T1000 (cell line): Measurements from ENCODE around the gene SAPCD2.

Experiments used
- DNase-seq: peaks from one replicate; lab custom pipeline; 2025; ENCODE audit warnings: mixed read lengths; lab: John Stamatoyannopoulos, UW

Gene SAPCD2

GRCh38 chr9:137017071-137017470, 53.3 kb downstream of the SAPCD2 start:
- no peak for DNase-seq

DNA sequence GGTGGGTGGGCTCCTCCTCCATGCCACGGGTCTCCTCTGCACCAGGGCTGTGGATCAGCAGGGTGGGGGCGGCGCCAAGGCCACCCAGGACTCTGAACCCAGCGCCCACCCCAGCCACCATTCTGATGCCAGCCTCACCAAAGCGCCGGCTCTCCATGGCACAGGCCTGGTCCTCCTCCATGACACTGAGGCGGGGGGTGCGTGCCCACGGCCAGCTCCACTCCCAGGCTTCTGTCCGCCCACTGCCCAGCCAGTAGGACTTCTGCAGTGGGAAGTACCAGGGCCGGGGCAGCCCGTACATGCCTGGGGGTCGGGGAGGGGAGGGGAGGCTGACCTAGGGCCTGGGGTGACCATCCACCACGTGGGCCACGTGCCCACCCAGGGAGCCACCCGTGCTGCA, 53.9 kb downstream of the SAPCD2 start:
- no peak for DNase-seq

- DNase-seq, result no peak
Measured at GRCh38 chr9:137015976-137016375, 54.4 kb downstream of the SAPCD2 start.

DNA sequence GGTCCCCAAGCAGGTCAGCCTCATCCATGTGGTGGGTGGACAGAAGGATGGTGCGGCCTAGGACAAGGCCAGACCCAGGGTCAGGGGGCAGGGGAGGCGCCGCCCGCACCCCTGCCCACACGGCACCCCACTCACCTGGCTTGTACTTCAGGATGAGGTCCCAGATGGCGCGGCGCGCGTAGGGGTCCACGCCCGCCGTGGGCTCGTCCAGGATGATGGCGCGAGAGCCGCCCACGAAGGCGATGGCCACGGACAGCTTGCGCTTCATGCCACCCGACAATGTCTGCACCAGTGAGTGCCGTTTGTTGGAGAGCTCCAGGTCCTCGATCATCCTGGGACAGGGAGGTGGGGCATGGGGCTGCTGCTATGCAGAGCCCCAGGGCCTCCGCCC, 54.8 kb downstream of the SAPCD2 start:
- DNase-seq, result no peak

DNA sequence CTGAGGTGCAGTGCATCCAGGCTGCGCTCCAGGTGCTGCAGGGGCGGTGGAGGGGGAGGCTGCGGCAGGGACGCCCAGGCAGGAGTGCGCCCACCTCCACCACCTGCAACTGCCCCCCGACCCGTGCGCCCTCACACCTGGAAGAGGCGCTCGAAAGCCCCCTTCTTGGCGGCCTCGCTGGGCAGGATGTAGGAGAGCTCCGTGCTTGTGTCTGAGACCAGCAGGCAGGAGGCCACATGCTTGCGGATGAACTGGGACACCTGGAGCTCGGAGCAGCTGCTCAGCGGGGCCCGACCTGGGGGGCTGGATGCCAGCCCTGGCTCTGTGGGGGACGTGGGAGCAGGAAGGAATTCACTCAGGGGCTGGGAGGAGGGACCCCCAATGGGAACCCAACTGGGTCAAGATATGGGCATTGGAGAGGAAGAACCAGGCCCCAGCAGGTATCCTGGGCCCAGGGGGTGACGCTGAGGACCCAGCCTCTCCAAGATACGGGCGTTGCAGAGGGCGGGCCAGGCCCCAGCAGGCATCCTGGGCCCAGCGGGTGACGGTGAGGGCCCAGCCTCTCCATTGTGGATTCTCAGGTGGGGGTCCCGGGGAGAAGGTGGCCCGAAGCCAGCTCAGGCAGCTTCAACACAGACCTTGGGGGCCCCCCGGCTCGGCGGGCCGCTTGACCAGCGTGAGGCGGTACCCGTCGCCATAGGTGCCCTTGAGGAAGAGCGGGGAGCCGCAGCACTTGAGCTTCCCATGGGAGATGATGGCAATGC, 55.4 kb downstream of the SAPCD2 start:
- DNase-seq, result no peak

DNA sequence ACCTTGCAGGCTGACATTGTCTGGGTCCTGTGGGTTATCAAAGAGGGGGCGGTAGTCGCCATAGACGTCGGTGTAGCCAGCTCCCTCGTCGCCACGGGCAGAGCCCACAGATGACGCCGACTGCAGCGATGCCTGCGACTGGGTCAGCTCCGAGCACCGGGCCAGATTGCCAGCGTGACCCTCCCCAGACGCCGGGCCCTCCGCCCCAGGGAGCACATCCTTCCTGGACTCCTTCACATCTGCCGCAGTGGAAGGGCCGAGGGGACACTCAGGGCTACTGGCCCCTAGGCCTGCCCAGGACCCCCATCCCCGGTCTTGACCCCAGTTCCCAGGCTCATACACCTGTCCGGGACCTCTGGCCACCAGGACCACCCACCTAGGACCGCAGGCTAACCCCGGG, 56.2 kb downstream of the SAPCD2 start:
- DNase-seq, result no peak

- DNase-seq, result no peak
Measured at GRCh38 chr9:137013571-137013940, 56.8 kb downstream of the SAPCD2 start.

DNA sequence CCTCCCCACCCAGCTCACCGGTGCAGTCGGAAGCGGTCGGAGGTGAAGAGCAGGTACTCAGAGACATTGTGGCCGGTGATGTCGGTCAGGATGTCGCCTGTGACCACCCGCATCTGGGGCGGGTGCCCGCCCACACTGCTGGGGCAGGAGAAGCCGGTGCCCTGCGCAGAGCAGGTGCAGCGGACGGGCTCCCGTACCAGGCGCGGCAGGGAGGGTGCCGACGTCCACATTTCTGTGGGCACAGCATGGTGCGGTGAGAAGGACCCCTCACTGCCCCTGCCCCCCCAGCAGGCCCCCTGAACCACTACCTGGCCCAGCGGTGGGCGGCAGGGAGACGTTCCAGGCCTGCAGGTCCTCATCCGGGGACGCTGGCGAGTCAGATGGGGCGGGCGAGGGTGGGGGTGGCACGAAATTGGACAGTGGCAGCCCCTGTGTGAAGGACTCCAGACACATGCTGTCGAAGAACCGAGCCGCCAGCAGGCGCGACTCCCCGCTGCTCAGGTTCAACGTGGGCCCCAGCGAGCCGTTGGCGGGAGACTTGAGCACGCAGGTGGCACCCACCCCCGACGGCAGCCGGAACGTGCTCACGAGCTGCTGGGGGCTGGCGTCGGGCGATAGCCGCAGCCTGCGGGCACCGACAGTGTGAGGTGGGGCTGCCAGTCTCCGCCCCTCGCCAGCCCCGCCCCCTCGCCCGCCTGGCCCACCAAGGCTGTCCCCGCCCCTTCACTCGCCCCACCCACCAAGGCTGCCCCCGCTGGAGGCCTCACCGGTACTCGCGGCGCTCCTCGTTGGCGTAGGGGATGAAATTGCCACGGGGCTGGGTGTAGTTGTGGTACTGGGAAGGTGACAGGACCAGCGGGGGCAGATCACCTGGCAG, 57.4 kb downstream of the SAPCD2 start:
- no peak for DNase-seq
